Measurements from ENCODE around the gene EGFR. TPM values are rescaled to one million over a fixed set of nuclear protein-coding genes. Genes with fewer than 3 reads are reported as not detected.

Gene EGFR
- total and polyA plus RNA-seq, 7 donors, result 3.6 to 61.5 (median 35.6) TPM

DNA sequence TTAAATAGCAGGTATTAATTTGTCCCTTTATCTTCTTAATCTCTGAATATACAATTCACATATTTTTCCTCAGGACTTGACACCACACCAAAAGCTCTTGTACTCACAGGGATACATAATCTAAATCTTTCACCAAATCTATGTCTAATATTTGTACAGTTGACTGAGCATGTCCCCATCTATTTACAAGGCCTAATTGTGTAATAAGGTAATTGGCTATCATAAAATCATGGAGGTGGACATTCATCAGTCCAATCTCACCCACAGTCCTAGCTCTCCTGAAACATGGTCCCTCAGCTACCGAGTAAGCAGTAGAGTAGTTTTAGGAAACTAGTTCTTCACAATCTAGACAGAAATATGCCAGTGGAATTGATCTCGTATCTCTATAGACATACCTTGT, 30.3 kb upstream of the EGFR start:
- H3K36me3 ChIP-seq, result no peaks in the 10 kb centered on the region
- no peak overlapping the region for H3K4me3 ChIP-seq
- 95% methylated on average over 2 of the region's 2 CpGs for WGBS, 2 donors
- TF ChIP-seq POLR2AphosphoS5 (IDR thresholded peaks at IDR 0.05), result no peak
- TF ChIP-seq CTCF (IDR thresholded peaks at IDR 0.05), result no peak
- no peak for TF ChIP-seq EP300 (IDR thresholded peaks at IDR 0.05)
- no peak for TF ChIP-seq POLR2A (IDR thresholded peaks at IDR 0.05)
- intact Hi-C loops (cut with DNase I), result no loop called here
- no peaks in the 10 kb centered on the region for H3K27me3 ChIP-seq
- DNase-seq, result no peak
- no peaks in the 10 kb centered on the region for H3K4me1 ChIP-seq
- H3K9me3 ChIP-seq, result no peaks in the 10 kb centered on the region
- no peak overlapping the region for H3K27ac ChIP-seq

GRCh38 chr7:54989453-54990225, 29.2 kb upstream of the EGFR start:
- Histone ChIP-seq H3K4me1 (no peaks in the 10 kb centered on the region), H3K27ac (no peak overlapping the region), H3K9me3 (no peaks in the 10 kb centered on the region), H3K4me3 (no peak overlapping the region), H3K27me3 (no peaks in the 10 kb centered on the region), H3K36me3 (no peaks in the 10 kb centered on the region)
- DNase-seq, result no peak
- 30 to 54% methylated on average over 4 of the region's 4 CpGs for WGBS, 2 donors
- intact Hi-C loops (cut with DNase I), result no loop called here
- no peak for TF ChIP-seq EP300 (IDR thresholded peaks at IDR 0.05)
- TF ChIP-seq POLR2A (IDR thresholded peaks at IDR 0.05), result no peak
- no peak for TF ChIP-seq CTCF (IDR thresholded peaks at IDR 0.05)
- no peak for TF ChIP-seq POLR2AphosphoS5 (IDR thresholded peaks at IDR 0.05)

GRCh38 chr7:54991341-54991740, 27.5 kb upstream of the EGFR start:
- WGBS, 2 donors, result 96 to 98% methylated on average over 13 of the region's 13 CpGs
- Histone ChIP-seq H3K27ac (no peak overlapping the region), H3K9me3 (no peaks in the 10 kb centered on the region), H3K4me1 (no peaks in the 10 kb centered on the region), H3K27me3 (no peaks in the 10 kb centered on the region), H3K36me3 (no peaks in the 10 kb centered on the region), H3K4me3 (no peak overlapping the region)
- intact Hi-C loops (cut with DNase I), result no loop called here
- TF ChIP-seq EP300 (IDR thresholded peaks at IDR 0.05) (no peak), CTCF (IDR thresholded peaks at IDR 0.05) (no peak), POLR2A (IDR thresholded peaks at IDR 0.05) (no peak), POLR2AphosphoS5 (IDR thresholded peaks at IDR 0.05) (no peak)
- no peak for DNase-seq

GRCh38 chr7:54992871-54993475, 25.8 kb upstream of the EGFR start:
- 92 to 97% methylated on average over 4 of the region's 4 CpGs for WGBS, 2 donors
- Histone ChIP-seq H3K4me3 (no peak overlapping the region), H3K36me3 (no peaks in the 10 kb centered on the region), H3K27me3 (no peaks in the 10 kb centered on the region), H3K9me3 (no peaks in the 10 kb centered on the region), H3K4me1 (peaks cover 0 to 11% (median 5%) of the 10 kb centered on the region in 4 donors), H3K27ac (no peak overlapping the region)
- TF ChIP-seq POLR2AphosphoS5 (IDR thresholded peaks at IDR 0.05) (no peak), CTCF (IDR thresholded peaks at IDR 0.05) (no peak), POLR2A (IDR thresholded peaks at IDR 0.05) (no peak), EP300 (IDR thresholded peaks at IDR 0.05) (no peak)
- intact Hi-C loops (cut with DNase I), result no loop called here
- no peak for DNase-seq

Data from sigmoid colon (tissue), 7 donors.